ENCODE data around the gene STAB2.

Gene STAB2

DNA sequence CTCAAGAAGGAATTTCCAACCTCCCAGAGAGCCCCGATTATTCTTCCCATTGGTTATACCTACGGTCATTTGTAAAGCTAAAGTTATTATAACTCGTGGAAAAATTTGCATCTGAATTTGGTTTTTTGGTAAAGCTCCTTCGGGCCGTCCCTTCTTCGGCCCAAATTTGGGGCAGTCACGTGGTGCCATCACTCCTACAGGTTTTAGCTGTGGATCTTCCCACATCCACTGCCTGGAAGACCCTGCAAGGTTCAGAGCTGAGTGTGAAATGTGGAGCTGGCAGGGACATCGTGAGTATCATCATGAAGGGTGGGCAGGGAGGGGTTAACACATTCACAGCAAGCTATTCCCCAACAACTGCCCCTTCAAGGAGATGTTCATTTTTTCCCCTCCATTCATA lies 148.2 kb downstream of the STAB2 start:
- peaks cover 9% of the 10 kb centered on the region; the same call in 1 of the 2 replicates for H3K9me3 ChIP-seq (ENCODE audit: insufficient read depth, low read depth, low read length)
- H3K36me3 ChIP-seq (ENCODE audit: insufficient read depth, low read depth, low read length), result no peaks in the 10 kb centered on the region
- H3K27ac ChIP-seq (ENCODE audit: low read length), result no peak overlapping the region
- no peaks in the 10 kb centered on the region for H3K4me1 ChIP-seq (ENCODE audit: insufficient read depth, low read length)
- no peak overlapping the region for H3K9ac ChIP-seq (ENCODE audit: low read depth, low read length)
- H3K4me3 ChIP-seq (ENCODE audit: low read length), result no peak overlapping the region
- peaks cover 4% of the 10 kb centered on the region; the same call in 1 of the 2 replicates for H3K27me3 ChIP-seq (ENCODE audit: insufficient read depth, low read length)

DNA sequence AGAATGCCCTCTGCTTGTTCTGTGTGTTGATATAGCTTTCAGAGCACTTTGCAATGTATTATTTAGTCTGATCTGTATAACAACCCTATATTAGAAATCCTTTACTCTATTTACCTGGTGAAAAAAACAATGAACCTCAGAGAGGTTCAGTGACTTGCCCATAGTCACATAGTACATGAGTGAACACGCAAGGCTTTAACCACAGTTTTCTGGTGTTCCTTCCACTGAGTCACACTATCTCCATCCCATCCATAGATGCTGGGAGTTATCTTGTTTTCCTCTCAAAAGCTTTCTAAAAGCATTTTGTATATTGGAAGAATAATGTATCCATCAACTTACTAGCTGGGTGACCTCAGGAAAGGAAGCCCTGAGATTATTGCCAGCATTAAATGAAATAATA lies 149.5 kb downstream of the STAB2 start:
- Histone ChIP-seq H3K9ac (ENCODE audit: low read depth, low read length) (no peak overlapping the region), H3K4me3 (ENCODE audit: low read length) (no peak overlapping the region), H3K9me3 (ENCODE audit: insufficient read depth, low read depth, low read length) (peaks cover 3% of the 10 kb centered on the region; the same call in 1 of the 2 replicates), H3K27me3 (ENCODE audit: insufficient read depth, low read length) (peaks cover 4% of the 10 kb centered on the region; the same call in 1 of the 2 replicates), H3K4me1 (ENCODE audit: insufficient read depth, low read length) (no peaks in the 10 kb centered on the region), H3K27ac (ENCODE audit: low read length) (no peak overlapping the region), H3K36me3 (ENCODE audit: insufficient read depth, low read depth, low read length) (no peaks in the 10 kb centered on the region)

DNA sequence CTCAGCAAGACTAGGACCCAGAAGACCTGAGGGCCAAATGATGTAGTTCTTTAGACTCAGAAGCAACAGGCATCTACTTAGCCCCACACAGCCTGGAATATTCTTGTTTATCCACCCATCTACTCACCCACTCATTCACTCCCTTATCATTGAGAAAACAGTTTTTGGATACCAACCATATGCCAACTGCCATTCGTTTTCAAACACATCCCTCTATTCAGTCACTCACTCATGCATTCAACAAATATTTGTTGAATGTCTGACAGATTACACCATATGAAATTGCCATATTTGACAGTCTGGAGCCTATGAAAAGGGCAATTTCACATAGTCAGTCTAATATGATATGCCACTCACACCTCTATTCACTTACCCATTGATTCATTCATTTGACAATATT lies 150.8 kb downstream of the STAB2 start:
- no peak overlapping the region for H3K4me3 ChIP-seq (ENCODE audit: low read length)
- H3K27me3 ChIP-seq (ENCODE audit: insufficient read depth, low read length), result peaks cover 4% of the 10 kb centered on the region; the same call in 1 of the 2 replicates
- no peak overlapping the region for H3K27ac ChIP-seq (ENCODE audit: low read length)
- no peaks in the 10 kb centered on the region for H3K36me3 ChIP-seq (ENCODE audit: insufficient read depth, low read depth, low read length)
- no peaks in the 10 kb centered on the region for H3K4me1 ChIP-seq (ENCODE audit: insufficient read depth, low read length)
- no peaks in the 10 kb centered on the region for H3K9me3 ChIP-seq (ENCODE audit: insufficient read depth, low read depth, low read length)
- no peak overlapping the region for H3K9ac ChIP-seq (ENCODE audit: low read depth, low read length)

DNA sequence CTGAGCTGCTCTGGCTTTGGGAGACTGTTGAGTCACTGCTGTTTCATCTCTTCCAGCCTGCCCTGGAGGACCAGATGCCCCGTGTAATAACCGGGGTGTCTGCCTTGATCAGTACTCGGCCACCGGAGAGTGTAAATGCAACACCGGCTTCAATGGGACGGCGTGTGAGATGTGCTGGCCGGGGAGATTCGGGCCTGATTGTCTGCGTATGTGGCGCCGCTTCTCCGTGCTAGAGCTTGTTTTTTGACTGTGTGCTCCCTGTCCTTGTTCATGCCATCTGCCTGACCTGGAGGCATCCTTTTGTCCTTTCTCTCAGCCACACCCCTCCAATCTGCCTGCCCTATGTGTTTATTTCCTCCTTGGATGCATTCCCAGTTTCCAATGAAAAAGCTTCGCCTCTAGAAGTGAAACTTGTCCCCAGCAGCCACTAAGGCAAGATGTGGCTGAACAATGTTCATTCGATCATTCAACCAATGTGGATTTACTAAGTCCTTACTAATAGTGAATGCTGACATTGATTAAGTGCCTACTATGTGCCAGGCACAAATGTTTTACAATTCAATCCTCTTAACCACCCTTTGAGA lies 155.4 kb downstream of the STAB2 start:
- H3K9ac ChIP-seq (ENCODE audit: low read depth, low read length), result no peak overlapping the region
- H3K36me3 ChIP-seq (ENCODE audit: insufficient read depth, low read depth, low read length), result no peaks in the 10 kb centered on the region
- no peak overlapping the region for H3K4me3 ChIP-seq (ENCODE audit: low read length)
- H3K27me3 ChIP-seq (ENCODE audit: insufficient read depth, low read length), result no peaks in the 10 kb centered on the region
- H3K27ac ChIP-seq (ENCODE audit: low read length), result no peak overlapping the region
- H3K9me3 ChIP-seq (ENCODE audit: insufficient read depth, low read depth, low read length), result no peaks in the 10 kb centered on the region
- no peaks in the 10 kb centered on the region for H3K4me1 ChIP-seq (ENCODE audit: insufficient read depth, low read length)

DNA sequence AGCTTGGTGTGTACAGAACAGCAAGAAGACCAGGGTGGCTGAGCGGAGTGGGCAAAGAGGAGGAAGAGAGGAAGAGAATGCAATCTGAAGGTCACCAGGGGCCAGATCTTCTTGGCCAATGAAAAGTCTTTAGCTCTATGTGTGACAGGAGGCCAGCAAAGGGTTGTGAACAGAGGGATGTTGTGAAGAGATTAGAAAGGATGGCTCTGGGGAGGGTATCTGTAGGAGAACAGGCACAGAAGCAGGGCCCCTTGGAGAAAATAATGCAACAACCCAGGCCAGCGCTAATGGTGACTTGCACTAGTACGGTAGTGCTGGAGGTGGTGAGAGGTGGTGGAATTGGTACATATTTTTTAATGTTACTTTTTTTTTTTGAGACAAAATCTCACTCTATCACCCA lies 156.7 kb downstream of the STAB2 start:
- Histone ChIP-seq H3K27me3 (ENCODE audit: insufficient read depth, low read length) (no peaks in the 10 kb centered on the region), H3K36me3 (ENCODE audit: insufficient read depth, low read depth, low read length) (no peaks in the 10 kb centered on the region), H3K9me3 (ENCODE audit: insufficient read depth, low read depth, low read length) (no peaks in the 10 kb centered on the region), H3K4me1 (ENCODE audit: insufficient read depth, low read length) (no peaks in the 10 kb centered on the region), H3K27ac (ENCODE audit: low read length) (no peak overlapping the region), H3K9ac (ENCODE audit: low read depth, low read length) (no peak overlapping the region), H3K4me3 (ENCODE audit: low read length) (no peak overlapping the region)

DNA sequence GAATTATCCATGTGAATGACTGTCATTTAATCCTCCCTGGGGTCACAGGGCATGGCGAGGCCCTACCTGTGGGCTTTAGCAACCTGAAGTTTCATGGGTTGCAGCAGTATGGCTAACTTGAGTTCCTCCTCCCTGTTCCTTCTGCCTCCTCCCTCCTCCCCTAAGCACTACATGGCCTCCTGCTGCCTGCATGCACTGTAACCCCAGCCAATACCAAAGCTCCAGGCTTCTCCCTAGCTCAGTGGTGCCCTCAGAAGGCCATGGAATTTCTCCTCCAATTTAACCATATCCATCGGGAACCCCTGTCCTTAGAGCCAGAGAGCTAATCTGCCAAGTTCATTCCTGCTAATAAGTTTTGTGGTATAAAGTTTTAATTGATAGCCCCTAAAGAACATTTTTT lies 158.9 kb downstream of the STAB2 start:
- H3K27ac ChIP-seq (ENCODE audit: low read length), result no peak overlapping the region
- no peaks in the 10 kb centered on the region for H3K4me1 ChIP-seq (ENCODE audit: insufficient read depth, low read length)
- H3K36me3 ChIP-seq (ENCODE audit: insufficient read depth, low read depth, low read length), result no peaks in the 10 kb centered on the region
- no peaks in the 10 kb centered on the region for H3K9me3 ChIP-seq (ENCODE audit: insufficient read depth, low read depth, low read length)
- H3K4me3 ChIP-seq (ENCODE audit: low read length), result no peak overlapping the region
- H3K27me3 ChIP-seq (ENCODE audit: insufficient read depth, low read length), result no peaks in the 10 kb centered on the region
- no peak overlapping the region for H3K9ac ChIP-seq (ENCODE audit: low read depth, low read length)

DNA sequence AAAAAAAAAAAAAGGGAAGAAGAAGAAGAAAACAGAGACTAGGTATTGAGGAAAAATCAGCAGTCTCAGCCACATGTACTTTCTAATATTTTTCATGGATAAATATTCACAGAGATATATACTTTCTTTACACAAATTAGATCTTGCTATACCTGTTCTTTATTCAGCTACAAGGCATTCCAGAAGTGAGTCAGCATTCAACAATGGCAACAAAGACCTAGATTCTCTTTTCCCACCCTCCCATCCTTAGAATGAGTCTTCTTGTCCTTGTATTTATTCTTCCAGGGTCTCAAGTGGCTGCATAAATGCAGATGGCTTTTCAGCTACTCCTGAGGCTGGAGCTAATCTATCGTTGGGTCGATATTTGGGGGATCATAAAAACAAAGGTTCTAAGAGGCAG lies 160.9 kb downstream of the STAB2 start:
- no peaks in the 10 kb centered on the region for H3K9me3 ChIP-seq (ENCODE audit: insufficient read depth, low read depth, low read length)
- no peaks in the 10 kb centered on the region for H3K36me3 ChIP-seq (ENCODE audit: insufficient read depth, low read depth, low read length)
- H3K27ac ChIP-seq (ENCODE audit: low read length), result no peak overlapping the region
- no peak overlapping the region for H3K4me3 ChIP-seq (ENCODE audit: low read length)
- no peak overlapping the region for H3K9ac ChIP-seq (ENCODE audit: low read depth, low read length)
- no peaks in the 10 kb centered on the region for H3K4me1 ChIP-seq (ENCODE audit: insufficient read depth, low read length)
- no peaks in the 10 kb centered on the region for H3K27me3 ChIP-seq (ENCODE audit: insufficient read depth, low read length)

DNA sequence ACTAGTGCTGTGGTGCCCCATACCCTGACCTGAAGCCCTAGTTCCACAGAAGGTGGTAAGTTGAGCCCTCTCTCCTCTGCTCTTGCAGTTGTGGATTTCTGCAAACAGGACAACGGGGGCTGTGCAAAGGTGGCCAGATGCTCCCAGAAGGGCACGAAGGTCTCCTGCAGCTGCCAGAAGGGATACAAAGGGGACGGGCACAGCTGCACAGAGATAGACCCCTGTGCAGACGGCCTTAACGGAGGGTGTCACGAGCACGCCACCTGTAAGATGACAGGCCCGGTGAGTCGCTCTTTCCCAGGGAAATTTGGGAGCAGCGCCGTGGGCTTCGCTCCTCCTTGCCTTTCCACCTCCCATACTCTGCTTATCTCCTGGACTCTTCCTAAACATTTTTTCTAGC lies 161.8 kb downstream of the STAB2 start:
- H3K36me3 ChIP-seq (ENCODE audit: insufficient read depth, low read depth, low read length), result no peaks in the 10 kb centered on the region
- H3K9me3 ChIP-seq (ENCODE audit: insufficient read depth, low read depth, low read length), result no peaks in the 10 kb centered on the region
- H3K4me1 ChIP-seq (ENCODE audit: insufficient read depth, low read length), result no peaks in the 10 kb centered on the region
- no peaks in the 10 kb centered on the region for H3K27me3 ChIP-seq (ENCODE audit: insufficient read depth, low read length)
- H3K4me3 ChIP-seq (ENCODE audit: low read length), result no peak overlapping the region
- no peak overlapping the region for H3K27ac ChIP-seq (ENCODE audit: low read length)
- H3K9ac ChIP-seq (ENCODE audit: low read depth, low read length), result no peak overlapping the region

DNA sequence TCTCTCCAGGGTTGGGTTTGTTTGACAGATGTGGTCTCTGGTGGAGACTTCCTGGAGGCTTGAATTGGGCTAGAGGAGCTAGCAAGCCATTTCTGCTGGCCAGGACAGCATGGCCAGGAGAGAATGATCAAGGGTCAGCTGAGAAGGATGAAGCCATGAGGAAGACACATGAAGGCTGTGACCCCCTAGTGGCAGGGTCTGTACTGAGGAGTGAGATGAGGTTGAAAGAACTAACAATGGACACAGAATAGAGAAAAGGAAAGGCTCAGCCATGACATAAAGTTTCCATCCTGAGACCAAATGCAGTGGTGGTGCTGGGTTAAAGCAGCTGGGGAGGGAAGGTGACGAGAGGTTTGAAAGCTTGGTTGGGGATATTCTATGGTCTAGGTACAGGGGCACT lies 164.1 kb downstream of the STAB2 start:
- Histone ChIP-seq H3K4me1 (ENCODE audit: insufficient read depth, low read length) (no peaks in the 10 kb centered on the region), H3K36me3 (ENCODE audit: insufficient read depth, low read depth, low read length) (no peaks in the 10 kb centered on the region), H3K4me3 (ENCODE audit: low read length) (no peak overlapping the region), H3K27me3 (ENCODE audit: insufficient read depth, low read length) (no peaks in the 10 kb centered on the region), H3K27ac (ENCODE audit: low read length) (no peak overlapping the region), H3K9me3 (ENCODE audit: insufficient read depth, low read depth, low read length) (no peaks in the 10 kb centered on the region), H3K9ac (ENCODE audit: low read depth, low read length) (no peak overlapping the region)

DNA sequence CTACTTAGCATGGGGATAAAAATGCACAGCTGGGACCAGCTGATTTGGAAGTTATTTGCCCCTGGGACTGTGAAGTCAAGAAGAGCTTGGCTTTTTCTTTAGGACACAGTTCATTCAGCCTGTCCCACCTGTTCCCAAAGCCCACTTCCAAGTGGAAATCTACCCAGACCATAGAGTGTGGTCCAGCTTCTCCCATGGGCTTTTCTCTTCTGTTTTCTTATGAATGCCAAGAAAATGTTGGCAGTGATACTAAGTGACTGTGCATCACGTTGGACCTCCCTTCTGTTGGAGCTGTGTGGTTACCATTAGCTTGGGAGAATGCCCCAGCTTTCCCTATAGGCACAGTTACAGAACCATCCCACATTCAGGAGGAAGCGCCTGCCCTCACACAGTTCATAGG lies 164.5 kb downstream of the STAB2 start:
- Histone ChIP-seq H3K36me3 (ENCODE audit: insufficient read depth, low read depth, low read length) (no peaks in the 10 kb centered on the region), H3K9ac (ENCODE audit: low read depth, low read length) (no peak overlapping the region), H3K4me1 (ENCODE audit: insufficient read depth, low read length) (no peaks in the 10 kb centered on the region), H3K9me3 (ENCODE audit: insufficient read depth, low read depth, low read length) (no peaks in the 10 kb centered on the region), H3K27ac (ENCODE audit: low read length) (no peak overlapping the region), H3K27me3 (ENCODE audit: insufficient read depth, low read length) (no peaks in the 10 kb centered on the region), H3K4me3 (ENCODE audit: low read length) (no peak overlapping the region)

DNA sequence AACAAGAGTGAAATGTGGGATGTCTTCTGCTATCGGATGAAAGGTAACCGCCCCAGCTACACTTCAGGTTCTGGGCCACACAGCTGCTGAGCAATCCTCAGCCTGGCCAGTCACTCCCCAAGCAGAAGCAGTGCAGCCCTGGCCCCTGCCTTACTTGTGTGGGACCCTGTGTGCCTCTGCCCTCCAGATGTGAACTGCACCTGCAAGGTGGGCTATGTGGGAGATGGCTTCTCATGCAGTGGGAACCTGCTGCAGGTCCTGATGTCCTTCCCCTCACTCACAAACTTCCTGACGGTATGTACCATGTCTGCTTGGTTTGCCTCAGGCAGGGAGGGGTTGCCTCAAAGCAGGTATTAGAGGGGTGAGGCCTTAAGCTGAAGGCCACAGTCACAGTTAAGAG lies 168.4 kb downstream of the STAB2 start:
- Histone ChIP-seq H3K27me3 (ENCODE audit: insufficient read depth, low read length) (no peaks in the 10 kb centered on the region), H3K9ac (ENCODE audit: low read depth, low read length) (no peak overlapping the region), H3K27ac (ENCODE audit: low read length) (no peak overlapping the region), H3K9me3 (ENCODE audit: insufficient read depth, low read depth, low read length) (no peaks in the 10 kb centered on the region), H3K4me1 (ENCODE audit: insufficient read depth, low read length) (no peaks in the 10 kb centered on the region), H3K36me3 (ENCODE audit: insufficient read depth, low read depth, low read length) (no peaks in the 10 kb centered on the region), H3K4me3 (ENCODE audit: low read length) (no peak overlapping the region)

DNA sequence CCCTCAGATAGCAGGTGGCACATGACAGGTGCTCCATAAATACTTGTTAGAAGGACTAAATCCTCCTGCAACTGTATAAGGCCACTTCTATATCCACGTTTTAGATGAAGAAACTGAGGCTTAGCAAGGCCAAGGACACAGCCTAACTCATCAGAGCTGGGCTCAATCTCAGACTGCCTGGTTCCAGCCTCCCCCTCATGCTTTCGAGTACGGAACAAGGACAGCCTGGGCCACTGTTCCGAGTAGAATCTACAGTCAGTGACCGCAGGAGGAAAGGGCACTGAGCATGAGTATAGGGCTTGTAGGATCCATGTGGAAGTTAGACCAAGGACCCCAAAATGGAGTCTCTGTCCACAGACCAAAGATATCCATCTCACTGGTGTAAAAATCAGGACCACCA lies 169.4 kb downstream of the STAB2 start:
- Histone ChIP-seq H3K27ac (ENCODE audit: low read length) (no peak overlapping the region), H3K27me3 (ENCODE audit: insufficient read depth, low read length) (no peaks in the 10 kb centered on the region), H3K9ac (ENCODE audit: low read depth, low read length) (no peak overlapping the region), H3K4me3 (ENCODE audit: low read length) (no peak overlapping the region), H3K4me1 (ENCODE audit: insufficient read depth, low read length) (no peaks in the 10 kb centered on the region), H3K9me3 (ENCODE audit: insufficient read depth, low read depth, low read length) (no peaks in the 10 kb centered on the region), H3K36me3 (ENCODE audit: insufficient read depth, low read depth, low read length) (no peaks in the 10 kb centered on the region)
